Fibroblast of mammary gland (primary cell): Measurements from ENCODE around the gene EP400.
A peak's percentile ranks its signal among the peaks of the same experiment; 100 is the strongest.

Source experiments
- DNase-seq: peaks from one replicate; pipeline ENCODE4 v3.0.0-alpha.2; 2010; ENCODE audit warnings: low read depth
- H3K4me3 ChIP-seq: 2 replicates; pipeline ENCODE4 v1.5.1; 2011; ENCODE audit warnings: low read depth, mild to moderate bottlenecking, low read length, moderate library complexity; ENCODE audit not compliant: control insufficient read depth
- TF ChIP-seq, protein P1 (sequence below): conservative IDR thresholded peaks from 2 replicates; pipeline ENCODE4 v1.5.1; 2011; ENCODE audit warnings: low read depth, low read length, inconsistent platforms; ENCODE audit not compliant: control insufficient read depth, insufficient read depth

EP400 gene

GRCh38 chr12:131928080-131928710, 21.5 kb upstream of the EP400 start:
- peak; percentile 24 for DNase-seq
- TF ChIP-seq, protein P1, sequence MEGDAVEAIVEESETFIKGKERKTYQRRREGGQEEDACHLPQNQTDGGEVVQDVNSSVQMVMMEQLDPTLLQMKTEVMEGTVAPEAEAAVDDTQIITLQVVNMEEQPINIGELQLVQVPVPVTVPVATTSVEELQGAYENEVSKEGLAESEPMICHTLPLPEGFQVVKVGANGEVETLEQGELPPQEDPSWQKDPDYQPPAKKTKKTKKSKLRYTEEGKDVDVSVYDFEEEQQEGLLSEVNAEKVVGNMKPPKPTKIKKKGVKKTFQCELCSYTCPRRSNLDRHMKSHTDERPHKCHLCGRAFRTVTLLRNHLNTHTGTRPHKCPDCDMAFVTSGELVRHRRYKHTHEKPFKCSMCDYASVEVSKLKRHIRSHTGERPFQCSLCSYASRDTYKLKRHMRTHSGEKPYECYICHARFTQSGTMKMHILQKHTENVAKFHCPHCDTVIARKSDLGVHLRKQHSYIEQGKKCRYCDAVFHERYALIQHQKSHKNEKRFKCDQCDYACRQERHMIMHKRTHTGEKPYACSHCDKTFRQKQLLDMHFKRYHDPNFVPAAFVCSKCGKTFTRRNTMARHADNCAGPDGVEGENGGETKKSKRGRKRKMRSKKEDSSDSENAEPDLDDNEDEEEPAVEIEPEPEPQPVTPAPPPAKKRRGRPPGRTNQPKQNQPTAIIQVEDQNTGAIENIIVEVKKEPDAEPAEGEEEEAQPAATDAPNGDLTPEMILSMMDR, result no peak
- peak overlapping the region; percentile 55 for H3K4me3 ChIP-seq

GRCh38 chr12:131928711-131929580, 20.8 kb upstream of the EP400 start, which contains the start of gene PUS1:
TSS of gene PUS1 (plus strand) at chr12:131929276. CDS start at chr12:131929723, 447 bp downstream.
- H3K4me3 ChIP-seq, result peak within 1 kb of the TSS; percentile 89
- peak; percentile 91 for DNase-seq
- TF ChIP-seq, protein P1, result no peak

DNA sequence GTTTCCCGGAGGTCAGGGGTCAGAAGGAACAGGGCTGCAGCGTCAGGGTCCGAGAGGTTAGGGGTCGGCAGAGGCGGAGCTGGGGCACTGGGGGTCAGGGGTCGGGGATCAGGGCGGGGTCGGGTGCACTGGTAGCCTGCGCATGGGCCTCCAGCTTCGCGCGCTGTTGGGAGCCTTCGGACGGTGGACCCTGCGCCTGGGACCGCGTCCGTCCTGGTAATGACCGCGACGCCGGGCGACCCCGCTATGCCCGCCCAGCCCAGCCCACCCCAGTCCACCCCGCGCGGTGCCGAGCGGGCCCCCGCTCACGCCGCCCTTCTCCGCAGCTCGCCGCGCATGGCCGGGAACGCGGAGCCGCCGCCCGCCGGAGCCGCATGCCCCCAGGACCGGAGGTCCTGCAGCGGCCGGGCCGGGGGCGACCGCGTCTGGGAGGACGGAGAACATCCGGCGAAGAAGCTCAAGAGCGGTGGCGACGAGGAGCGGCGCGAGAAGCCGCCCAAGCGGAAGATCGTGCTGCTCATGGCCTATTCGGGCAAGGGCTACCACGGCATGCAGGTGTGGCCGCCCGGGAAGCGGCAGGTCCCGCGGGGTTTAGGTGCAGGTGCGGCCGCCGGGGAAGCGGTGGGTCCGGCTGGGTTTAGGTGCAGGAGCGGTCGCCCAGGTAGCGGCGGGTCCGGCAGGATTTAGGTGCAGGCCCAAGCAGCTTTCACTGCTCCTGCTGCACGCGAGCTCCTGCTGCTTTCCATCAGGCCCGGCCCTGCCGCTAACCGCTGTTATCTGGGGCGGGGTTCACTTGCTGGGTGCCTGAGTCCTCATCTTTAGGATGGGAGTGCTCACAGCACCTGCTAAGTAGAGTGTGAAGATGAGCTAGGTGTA, 19.9 kb upstream of the EP400 start:
- H3K4me3 ChIP-seq, result peak overlapping the region; percentile 89
- DNase-seq, result no peak
- TF ChIP-seq, protein P1, result no peak

DNA sequence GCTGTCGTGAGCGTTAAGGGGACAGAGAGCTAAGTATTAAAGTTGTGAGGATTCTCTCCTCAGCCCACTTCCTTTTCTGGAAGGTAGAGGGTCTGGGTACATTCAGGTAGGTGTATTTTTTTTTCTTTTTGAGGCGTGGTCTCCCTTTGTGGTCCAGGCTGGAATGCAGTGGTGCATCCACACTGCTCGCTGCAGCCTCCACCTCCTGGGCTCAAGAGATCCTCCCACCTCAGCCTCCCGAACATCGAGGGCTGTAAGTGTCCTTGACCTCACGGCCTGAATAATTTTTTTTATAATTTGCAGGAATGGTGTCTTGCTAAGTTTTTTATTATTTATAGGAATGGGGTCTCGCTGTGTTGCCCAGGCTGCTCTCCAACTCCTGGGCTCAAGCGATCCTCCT, 19.2 kb upstream of the EP400 start:
- DNase-seq, result no peak
- TF ChIP-seq, protein P1, result no peak
- peak overlapping the region; percentile 89 for H3K4me3 ChIP-seq

DNA sequence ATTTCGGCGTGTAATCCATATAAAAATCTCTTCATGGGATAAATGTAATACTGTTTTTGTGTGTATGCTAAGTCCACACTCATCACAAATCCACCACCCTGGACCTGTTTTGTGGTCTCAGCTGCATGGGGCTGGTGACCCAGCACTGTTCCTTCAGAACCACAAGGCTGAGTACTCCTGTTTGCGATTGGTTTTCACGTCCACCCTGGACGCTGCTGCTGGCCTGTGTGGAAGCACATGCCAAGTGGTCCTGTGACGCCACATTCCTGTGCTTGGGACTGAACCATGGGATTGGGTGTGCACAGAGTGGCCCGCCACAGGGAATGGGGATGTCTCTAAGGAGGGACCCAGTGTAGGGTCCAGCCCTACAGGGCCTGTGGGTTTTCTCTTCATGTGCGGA, 16.4 kb upstream of the EP400 start:
- no peak for DNase-seq
- no peak overlapping the region for H3K4me3 ChIP-seq

DNA sequence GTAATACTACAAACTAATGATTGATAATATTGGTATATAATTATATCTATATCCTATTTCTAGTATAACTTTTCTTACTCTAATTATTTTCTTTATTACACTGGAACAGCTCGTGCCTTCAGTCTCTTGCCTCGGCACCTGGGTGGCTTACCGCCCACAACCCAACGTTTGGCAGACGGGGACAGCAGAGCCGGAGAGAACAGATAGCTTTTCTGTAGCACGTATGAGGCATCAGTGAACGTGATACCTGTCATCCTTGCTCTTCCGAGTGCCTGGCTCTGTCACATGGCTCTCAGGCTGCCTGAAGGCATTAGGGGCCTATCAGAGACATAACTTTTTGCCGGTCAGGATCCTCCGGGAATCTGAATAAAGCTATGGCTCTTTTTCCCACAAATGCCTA, 15.2 kb upstream of the EP400 start:
- DNase-seq, result no peak
- TF ChIP-seq, protein P1, result no peak
- H3K4me3 ChIP-seq, result no peak overlapping the region

More for the DNA sequence above, 16.4 kb upstream of the EP400 start:
- TF ChIP-seq, protein P1, result no peak
